HepG2 (cell line): ENCODE data around the gene CDH13.

Source experiments
- NPAS2 ChIP-seq: sonication (generic); formaldehyde crosslinking; IDR thresholded peaks from 2 replicates; pipeline ENCODE4 v1.8.0; 2022; ENCODE audit warnings: mild to moderate bottlenecking, missing genetic modification reagents, borderline replicate concordance
- SMC3 ChIP-seq: IDR thresholded peaks from 2 replicates; pipeline ENCODE4 v1.6.1; 2011; ENCODE audit warnings: low read length, improper control_type of control experiment
- TCF7L2 ChIP-seq: IDR thresholded peaks from 2 replicates; pipeline ENCODE4 v1.6.1; 2011; ENCODE audit warnings: mild to moderate bottlenecking, low read depth, low read length, moderate library complexity
- ZNF737 ChIP-seq: sonication (generic); formaldehyde crosslinking; IDR thresholded peaks from 2 replicates; pipeline ENCODE4 v1.5.0; 2020; ENCODE audit warnings: missing genetic modification reagents, mild to moderate bottlenecking, borderline replicate concordance

- no peak for TF ChIP-seq SMC3
- TF ChIP-seq NPAS2 = no peak
- no peak for TF ChIP-seq TCF7L2
- TF ChIP-seq ZNF737 (CRISPR knock-in tag) = no peak
Measured at GRCh38 chr16:83244057-83244456, 617.3 kb downstream of the CDH13 start.
